UCSD-AML1 (cell line): ENCODE results near the gene HOXA11.
A peak's percentile ranks its signal among the peaks of the same experiment; 100 is the strongest.

Experiments used
- DNase-seq: peaks from one replicate; lab custom pipeline; 2025; ENCODE audit not compliant: unreplicated experiment; lab: John Stamatoyannopoulos, UW

HOXA11 gene

DNA sequence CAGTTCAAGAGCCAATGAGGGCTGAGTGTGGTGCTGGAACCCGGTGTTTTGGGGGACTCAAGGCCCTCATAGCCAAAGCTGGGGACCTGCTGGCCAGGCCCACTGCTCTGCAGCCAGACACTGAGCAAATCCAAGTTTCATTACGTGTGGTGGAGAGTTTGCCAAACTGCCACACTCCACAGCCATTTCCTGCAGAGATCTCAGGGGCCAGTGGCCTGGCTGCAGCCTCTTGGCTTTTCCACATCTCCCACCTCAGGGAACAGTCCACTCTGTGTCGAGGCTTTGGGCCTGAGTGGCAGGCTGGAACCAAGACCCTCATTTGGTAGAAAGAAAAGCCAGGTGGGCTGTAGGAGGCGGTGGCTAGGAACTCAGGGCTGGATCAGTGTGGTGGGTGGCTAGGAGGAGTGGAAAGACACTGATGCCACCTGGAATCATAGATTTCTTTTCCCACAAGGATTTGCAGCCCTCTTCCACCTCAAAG lies 3.2 kb downstream of the HOXA11 start:
- no peak for DNase-seq

DNA sequence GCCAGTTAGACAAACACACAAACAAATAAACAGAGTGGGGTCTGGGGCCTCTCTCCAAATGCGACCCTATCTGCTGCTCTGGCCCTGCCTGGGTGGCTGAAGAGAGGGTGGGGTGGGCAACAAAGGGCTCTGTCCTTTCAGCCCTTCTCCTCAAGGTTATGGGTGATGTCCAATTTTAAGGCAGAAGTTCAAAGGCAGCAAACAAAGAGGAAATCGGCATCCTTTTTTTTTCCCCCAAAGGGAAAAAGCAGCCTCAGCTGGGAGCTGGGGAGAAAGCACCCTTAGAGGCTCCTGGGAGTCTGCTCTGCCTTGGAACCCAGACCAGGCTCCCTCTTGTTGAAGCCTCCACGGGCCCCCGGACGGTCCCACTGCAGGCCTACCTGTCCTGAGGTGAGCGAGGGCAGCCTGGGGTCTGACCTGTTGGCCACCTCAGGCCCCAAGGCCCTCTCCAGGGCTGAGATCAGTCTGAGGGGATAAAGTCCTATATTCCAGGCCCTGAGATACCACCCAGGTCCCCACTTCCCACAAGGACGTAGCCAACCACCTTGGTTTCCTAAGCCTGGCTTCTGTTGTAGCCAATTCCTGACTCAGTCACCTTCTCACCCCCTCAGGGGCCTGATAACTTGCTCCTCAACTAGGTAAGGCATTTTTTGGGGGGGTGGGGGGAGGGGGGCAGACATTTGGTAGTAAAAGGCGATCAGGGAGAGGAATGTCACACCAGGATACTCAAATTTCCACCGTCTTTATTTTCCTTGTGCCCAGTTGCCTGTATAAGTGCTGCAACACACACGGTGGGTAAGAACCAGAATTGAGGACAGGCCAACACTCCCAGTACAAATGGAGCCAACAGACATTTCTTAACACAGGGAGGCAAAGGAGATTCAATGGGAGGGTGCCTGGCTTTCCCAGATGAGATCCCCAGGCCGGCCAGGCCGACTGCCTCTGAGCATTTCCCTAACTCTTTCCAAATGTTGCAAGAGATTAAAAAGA lies 4.3 kb downstream of the HOXA11 start:
- DNase-seq: no peak

DNA sequence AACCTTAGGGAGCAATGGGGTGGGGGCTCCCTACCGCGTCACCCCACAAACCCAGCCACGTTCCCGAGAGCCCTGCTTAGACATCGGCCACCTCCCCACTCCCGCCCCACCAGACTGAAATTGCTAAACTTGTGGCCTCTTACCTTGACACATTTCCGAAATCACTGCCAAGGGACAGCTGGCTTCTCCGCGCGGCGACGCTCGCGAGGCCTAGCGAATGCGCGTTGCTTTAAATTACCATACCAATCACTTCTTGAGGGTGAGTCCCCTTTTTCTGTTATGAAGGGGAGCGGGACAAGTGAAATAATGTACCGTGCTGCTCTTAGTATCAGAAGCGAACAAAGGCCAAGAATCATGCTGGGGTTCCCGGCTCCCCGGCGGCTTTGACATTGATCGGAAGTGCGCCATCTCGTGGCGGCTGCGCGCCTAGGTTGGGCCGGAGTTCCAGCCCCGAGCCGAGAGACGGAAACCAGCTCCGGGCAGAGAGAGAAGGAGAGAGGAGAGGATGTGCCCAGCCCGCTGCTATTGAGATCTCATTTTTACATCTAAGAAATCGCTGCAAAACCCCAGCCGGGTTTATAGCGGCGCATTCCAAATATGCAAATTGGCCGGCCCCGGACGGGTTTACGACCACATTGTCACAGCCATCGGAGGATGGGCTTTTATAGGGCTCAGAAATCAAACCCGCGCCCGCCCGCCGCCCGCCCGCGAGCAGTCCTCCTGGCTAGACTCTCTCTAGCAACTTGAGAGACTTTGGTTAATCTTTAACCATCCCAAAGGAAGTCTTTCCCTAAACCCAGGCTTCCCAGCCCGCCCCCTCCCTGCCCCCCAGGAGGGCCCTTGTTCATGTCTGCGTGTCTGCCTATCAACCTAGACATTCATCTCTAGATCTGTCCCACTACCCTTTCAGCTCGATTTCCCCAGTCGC lies 5.3 kb downstream of the HOXA11 start:
- peak; percentile 71 for DNase-seq

DNA sequence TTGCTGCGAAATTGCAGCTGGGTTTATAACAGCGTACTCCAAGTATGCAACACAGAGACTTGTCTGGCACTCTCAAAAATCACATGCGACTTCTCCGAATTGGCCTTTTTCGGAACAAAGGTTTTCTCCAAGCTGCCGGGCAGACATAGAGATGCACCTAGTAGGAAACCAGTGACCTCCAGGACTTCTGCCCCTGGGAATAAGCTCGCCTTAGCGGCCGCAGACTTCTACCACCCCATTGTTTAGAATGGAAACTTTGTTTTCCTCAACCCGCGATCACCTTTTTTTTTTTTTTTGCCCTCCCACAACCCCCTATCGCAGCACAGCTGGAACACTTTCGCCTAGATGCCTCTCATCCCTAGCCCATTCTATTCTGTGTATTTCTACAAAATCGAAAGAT lies 6.0 kb downstream of the HOXA11 start:
- DNase-seq: no peak

DNA sequence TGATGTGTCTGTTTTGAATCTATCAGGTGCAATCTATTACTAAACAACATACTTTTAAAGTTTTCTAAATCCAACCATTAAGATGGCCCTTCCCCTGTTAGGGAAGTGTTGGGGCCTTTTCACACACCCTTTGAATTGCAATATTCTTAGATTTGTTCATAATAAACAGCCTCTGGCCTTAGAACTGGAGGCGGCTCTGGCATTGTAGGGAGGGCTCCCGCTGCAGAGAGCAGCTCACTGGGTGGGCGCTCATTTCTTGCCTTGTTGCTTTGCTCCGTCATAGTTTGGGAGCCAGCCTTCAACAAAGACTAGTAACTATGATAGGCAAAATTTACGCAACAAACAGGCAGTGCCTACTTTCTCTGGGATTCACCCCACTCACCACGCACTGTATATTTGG lies 6.7 kb downstream of the HOXA11 start:
- DNase-seq: no peak

DNA sequence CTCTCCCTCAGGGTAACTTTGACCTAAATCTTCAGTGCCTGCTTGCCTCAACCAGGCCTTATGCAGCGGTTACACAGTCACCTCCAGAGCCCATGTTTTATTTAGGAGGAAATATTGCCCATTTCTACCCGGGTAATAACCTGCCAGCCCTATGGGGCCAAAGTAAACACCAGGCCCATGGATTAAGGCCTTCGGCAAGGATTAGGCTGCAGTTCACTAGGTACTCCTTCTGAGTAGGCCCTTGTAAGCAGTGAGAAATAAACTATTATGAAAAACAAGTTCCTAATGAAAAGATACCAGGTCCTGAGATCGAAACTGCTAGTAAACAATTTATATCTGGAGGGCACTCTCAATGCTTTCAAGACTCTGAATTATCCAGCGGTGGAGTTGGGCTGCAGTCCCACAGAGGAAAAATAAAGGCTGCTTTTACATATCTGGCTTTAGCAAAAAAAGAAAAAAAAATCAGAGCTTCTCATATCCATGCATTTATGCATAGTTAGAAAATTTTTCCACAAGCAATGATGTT lies 7.2 kb downstream of the HOXA11 start:
- no peak for DNase-seq

DNA sequence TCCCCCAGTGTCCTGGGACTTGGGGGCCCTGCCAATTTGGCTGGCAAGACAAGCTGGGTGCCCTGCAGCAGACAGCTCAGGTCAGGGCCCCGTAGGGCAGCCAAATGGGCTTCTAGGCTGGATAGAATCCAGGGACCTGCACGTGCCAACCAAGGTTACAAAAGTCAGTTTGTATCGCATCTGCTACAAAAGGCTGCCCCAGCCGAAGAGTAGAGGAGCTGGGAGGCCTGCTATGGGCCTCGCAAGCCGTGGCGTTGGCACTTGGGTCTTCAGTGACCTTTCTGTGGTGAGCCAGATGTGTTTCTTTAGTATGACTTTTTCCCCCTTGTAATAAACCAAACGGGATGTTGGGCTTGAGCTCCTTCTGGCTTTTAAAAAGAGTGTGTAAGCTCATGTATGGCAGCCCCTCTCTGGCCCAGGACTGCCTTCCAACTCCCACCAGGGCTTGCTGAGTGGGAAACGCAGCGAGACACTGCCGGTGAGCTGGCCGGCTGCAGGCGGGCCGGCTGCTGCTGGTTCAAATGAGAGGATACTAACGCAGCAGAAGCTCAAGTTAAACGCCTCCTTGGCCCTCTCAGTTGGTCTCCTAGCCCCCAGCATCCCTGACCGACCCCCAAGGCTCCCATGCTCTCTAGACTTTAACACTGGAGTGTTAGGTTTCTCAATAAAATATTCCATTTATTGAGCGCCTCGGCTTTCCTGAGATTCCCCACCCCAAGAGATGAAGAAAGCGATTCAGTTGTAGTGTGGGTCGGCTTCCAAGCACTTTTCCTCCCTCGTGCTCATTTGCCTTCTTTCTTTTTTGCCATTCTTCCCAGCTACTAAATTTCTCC lies 7.9 kb downstream of the HOXA11 start:
- no peak for DNase-seq

DNA sequence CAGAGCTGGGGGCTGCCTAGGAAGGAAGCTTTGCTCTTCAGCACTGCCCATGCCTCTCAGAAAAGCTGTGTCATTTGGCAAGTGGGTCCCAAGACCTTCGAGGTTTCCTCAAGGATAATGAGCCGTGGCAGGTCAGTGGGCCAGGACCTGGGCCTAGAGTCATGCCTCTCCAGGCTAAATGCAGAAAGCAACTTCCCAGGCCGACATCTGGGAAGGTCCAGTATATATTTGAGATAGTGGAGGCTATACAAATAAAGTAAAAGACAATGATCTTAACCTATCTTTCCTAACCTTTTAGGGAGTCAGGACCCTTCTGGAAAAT lies 8.5 kb downstream of the HOXA11 start:
- no peak for DNase-seq

DNA sequence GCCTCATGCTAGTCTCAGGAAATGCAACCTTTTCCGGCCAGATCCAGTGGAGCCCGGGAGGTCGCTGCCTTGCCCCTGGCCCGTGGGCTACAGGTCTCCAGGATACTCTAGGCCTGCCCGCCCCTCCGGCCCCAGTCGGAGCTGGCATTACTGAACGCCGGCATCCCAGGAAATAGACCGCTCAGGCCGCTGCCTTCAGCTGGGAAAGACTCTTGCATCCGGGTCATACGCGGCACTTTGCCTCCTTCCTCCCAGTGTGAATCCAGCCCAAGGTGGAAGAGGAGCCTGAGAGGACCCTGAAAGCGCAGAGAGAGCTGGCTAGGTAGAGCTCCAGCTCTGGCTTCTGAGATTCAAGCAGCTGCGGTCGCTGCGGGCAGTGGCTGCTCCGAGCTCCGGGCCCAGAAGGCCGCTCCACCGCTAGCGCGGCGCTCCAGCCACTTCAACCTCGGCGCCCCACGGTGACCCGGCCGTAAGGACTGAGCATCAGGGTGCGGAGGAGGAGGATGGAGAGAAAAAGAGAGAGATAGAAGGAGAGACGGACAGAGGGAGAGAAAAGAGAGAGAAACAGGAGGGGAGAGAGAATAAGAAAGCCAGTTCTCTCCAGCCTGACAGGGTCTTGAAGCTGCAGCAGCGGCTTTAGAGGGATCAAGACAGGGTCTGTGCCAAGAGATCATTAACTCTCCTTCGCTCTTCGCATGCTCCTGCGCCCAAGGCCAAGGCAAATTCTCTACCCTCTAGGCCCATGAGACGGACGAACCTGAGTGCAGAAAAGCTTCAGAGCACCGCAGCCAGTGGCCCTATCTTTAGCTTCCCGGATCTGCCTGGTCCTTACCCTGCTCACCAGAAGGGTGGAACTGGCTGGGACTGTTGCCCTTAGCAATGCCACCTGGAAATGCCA lies 9.2 kb downstream of the HOXA11 start:
- no peak for DNase-seq

DNA sequence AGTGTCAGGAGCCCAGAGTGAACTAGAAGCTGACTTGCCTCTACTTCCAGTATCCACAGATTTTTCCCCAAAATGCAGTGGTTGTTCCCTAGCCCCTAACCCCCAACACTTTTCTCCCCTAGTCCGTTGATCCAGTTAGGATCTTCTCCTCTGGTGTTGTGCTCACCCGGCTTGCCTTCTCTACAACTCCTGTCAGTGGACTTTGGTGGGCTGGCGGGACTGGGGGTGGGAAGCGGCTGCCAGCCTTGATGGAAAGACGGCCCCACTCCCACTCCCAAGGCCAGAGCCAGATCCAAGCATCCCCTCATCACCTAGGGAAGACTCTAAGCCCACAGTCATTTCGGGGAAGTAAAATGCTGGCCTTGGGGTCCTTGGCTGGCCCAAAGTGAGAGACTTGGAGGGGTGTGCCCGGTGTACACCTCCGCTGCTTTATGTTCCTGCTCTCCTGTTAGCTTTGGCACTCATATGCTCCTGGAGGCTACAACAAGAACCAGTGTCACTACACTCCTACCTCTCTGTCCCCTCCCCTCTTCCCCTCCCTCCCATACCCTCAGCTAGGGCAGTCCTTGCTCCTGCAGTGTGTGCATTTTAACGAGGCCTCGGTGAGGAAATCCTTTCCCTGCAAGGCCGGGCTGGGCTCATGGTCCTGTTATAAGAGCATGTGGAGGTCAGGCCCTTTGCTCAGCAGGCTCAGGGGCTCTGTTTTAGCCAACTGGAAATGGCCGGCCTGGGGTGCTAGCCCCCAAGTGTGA lies 10.0 kb downstream of the HOXA11 start:
- no peak for DNase-seq

DNA sequence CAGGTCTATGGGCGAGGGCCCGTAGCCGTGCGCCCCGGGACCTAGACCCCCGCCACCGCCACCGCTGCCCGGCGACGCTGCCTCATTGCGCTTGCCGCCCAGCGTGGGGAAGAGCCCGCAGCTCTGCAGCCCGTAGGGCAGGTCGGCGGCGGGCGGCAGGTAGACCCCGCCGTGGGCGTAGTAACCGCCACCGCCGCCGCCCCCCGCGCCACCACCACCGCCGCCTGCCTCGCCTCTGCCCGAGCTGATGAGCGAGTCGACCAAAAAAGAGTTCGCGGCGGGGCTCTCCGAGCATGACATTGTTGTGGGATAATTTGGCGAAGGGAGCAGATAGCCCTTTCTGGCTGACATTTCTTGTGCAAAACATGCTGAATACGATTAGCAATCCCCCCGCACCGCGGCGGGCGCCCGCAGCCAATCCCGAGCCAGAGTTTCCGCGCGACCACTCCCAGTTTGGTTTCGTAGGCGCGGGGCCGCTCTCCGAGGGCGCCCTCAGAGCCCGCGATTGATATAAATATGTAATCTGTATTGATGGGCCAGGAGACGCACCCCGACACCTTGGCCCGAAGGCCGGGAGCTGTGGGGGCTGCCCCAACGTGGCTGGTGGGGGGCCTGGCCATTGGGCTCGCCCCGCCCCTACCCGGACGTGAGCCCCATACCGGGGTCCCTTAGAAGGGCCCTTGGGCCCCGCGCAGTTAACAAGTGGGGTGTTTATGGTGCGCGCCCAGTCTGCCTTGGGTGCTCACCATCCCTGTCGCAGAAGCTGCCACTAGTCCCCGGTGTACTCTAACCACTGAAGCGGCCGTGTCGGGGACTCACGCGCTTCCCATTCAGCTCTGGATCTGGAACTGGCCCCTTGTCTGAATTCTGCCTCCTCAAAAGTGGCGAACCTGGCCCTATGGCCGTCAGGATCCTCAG lies 10.8 kb downstream of the HOXA11 start, which contains the start of gene HOXA10:
HOXA10 (minus strand) TSS at position 365 of the 918 bp plus-strand sequence; CDS start at position 351, 14 bp downstream.
- no peak for DNase-seq

DNA sequence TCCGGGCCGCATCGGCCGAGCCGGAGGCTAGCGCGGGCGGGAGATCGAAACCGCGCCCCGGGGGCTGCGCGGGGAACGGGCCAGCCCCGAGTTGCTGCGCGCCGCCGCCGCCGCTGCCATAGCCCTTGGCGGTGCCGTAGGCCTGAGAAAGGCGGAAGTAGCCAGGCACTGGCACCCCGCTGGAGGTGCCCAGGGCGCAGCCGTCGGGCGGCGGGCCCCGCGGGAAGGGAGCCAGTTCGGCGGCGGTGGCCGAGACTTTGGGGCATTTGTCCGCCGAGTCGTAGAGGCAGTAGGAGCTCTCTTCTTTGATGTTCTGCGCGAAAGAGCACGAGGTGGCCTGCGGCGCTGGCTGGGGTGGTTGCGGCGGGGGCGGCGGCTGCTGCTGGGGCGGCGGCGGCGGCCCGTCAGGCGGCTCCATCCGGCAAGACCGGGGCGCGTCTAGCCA lies 11.5 kb downstream of the HOXA11 start:
- peak; percentile 45 for DNase-seq

DNA sequence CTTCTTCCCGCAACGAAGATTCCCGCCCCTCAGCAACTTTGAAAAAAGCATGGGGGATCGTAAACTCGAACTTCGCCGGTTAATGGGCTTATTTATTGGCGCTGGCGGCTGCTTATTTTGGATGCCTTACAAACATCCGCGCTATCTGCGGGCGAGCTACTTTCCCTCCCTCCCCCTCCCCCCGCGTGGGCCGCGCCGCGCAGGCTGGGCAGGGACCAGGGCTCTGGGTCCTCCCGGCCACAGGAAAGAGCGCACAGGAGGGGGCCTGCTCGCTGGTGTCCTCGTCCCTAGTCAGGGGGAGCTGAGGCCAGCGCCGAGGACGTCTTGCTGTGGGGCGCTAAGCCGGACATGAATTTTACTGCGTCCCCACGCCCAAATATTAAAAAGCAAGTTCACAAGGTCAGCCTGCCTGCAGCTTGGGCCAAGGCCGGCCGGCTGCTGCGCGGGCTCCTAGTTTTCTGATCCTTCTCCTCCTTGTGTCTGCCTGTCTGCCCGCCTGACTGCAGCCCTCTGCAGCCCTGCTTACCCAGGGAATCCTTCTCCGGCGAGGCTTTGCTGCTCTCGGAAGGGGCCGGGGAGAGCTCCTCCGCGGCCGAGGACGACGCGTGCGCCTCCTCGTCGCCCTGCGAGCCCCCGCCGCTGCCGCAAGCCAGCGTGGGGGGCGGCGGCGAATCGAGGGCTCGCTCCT lies 12.1 kb downstream of the HOXA11 start:
- peak; percentile 52 for DNase-seq

DNA sequence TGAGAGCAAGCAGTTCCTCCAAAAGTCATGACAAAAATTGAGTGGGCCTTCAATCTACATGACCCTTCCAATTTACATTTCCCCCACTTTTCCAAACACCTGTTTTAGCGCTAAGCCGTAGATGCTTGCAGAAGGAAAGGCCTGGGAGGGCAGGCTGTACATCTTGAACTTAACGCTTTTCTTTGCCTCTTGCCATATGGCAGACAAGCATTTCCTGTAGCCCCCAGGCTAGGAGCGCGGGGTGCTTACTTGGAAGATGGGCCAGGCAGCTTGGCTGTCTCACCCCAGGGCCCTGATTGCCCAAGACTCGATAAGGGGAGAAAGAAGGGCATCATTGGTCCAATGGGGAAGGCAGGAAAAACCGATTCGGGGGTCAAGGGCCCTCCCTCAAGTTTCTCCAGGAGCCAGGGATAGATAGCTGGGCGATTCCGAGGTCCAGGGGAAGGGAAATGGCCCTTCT lies 12.7 kb downstream of the HOXA11 start:
- DNase-seq: no peak

DNA sequence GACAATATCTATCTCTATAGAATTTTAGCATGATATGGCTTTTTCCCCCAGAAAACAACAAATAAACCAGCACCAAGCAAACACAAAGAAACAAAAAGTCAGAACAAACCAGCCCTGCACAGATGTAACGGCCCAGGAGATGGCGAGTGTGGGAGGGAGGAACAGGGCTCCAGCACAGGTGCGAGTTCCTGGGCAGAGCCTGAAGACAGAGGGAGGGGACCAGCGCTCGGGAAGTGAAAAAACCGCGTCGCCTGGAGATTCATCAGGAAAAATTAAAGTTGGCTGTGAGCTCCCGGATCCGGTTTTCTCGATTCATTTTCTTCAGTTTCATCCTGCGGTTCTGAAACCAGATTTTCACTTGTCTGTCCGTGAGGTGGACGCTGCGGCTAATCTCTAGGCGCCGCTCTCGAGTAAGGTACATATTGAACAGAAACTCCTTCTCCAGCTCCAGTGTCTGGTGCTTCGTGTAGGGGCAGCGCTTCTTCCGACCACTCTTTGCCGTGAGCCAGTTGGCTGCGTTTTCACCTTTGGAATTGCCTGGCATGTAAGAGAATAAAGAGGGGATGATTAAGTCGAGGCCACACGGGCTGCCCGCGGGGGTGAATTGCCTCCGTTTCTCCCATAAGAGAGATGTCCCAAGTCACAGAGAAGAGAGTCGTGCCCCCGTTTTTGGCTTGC lies 13.3 kb downstream of the HOXA11 start:
- DNase-seq: peak; percentile 30

DNA sequence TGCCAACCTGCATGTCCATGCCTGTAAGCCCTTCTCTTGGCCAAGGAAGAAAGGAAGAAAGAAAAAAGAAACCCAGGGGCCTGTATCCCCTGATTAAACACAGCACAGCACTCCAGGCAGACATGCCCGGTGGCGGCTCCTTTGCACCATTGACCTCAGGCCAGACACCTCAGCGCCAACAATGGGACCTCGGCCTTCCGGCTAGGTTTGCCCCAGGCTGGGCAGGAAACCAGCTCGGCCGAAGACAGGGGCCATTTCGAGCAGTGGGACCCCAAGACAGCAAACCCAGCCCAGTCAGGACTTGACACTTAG lies 13.8 kb downstream of the HOXA11 start:
- peak; percentile 30 for DNase-seq
